ENCODE data around the gene SMYD3.
"Not testable (repeated sequence)": the region's sequence is repeated elsewhere in the genome, so short reads cannot be mapped to it uniquely, and the experiment has no call there.

The SMYD3 gene

GRCh38 chr1:245825128-245825901, 681.8 kb downstream of the SMYD3 start:
- H3K4me3 ChIP-seq (ENCODE audit: low read length): no peak overlapping the region
- no peak for TF ChIP-seq CTCF (conservative IDR thresholded peaks at IDR 0.05; ENCODE audit: low read depth, low read length)
- DNase-seq (ENCODE audit: low read depth): no peak

GRCh38 chr1:245823408-245824147, 683.5 kb downstream of the SMYD3 start:
- DNase-seq (ENCODE audit: low read depth): no peak
- TF ChIP-seq CTCF (conservative IDR thresholded peaks at IDR 0.05; ENCODE audit: low read depth, low read length): no peak
- no peak overlapping the region for H3K4me3 ChIP-seq (ENCODE audit: low read length)

- TF ChIP-seq CTCF (conservative IDR thresholded peaks at IDR 0.05; ENCODE audit: low read depth, low read length): no peak
- peak; percentile 58 for DNase-seq (ENCODE audit: low read depth)
- H3K4me3 ChIP-seq (ENCODE audit: low read length): no peak overlapping the region
These were observed 684.1 kb downstream of the SMYD3 start for GRCh38 chr1:245822996-245823395.

- DNase-seq (ENCODE audit: low read depth); H3K4me3 ChIP-seq (ENCODE audit: low read length): not testable (repeated sequence)
These were observed 688.7 kb downstream of the SMYD3 start for GRCh38 chr1:245818363-245818762.

GRCh38 chr1:245816496-245816895, 690.6 kb downstream of the SMYD3 start:
- DNase-seq (ENCODE audit: low read depth); H3K4me3 ChIP-seq (ENCODE audit: low read length): not testable (repeated sequence)

- no peak for TF ChIP-seq CTCF (conservative IDR thresholded peaks at IDR 0.05; ENCODE audit: low read depth, low read length)
- no peak overlapping the region for H3K4me3 ChIP-seq (ENCODE audit: low read length)
- no peak for DNase-seq (ENCODE audit: low read depth)
These were observed 692.4 kb downstream of the SMYD3 start for GRCh38 chr1:245814651-245815050.

- TF ChIP-seq CTCF (conservative IDR thresholded peaks at IDR 0.05; ENCODE audit: low read depth, low read length): no peak
- no peak for DNase-seq (ENCODE audit: low read depth)
- no peak overlapping the region for H3K4me3 ChIP-seq (ENCODE audit: low read length)
These were observed 694.8 kb downstream of the SMYD3 start for GRCh38 chr1:245812278-245812677.

- TF ChIP-seq CTCF (conservative IDR thresholded peaks at IDR 0.05; ENCODE audit: low read depth, low read length): no peak
- H3K4me3 ChIP-seq (ENCODE audit: low read length): no peak overlapping the region
- no peak for DNase-seq (ENCODE audit: low read depth)
These were observed 696.2 kb downstream of the SMYD3 start for GRCh38 chr1:245810789-245811337.
